WERI-Rb-1 (cell line): ENCODE measurements around the gene PPFIBP1.
"Not testable (repeated sequence)": the region's sequence is repeated elsewhere in the genome, so short reads cannot be mapped to it uniquely, and the experiment has no call there.

Source experiments
- DNase-seq: peaks from one replicate; pipeline ENCODE4 v3.0.0-alpha.2; 2020
- H3K27ac ChIP-seq: fragments of 250-450 bp; sonication (Bioruptor Pico); 2 replicates; pipeline ENCODE4 v1.5.1; 2020; ENCODE audit warnings: mild to moderate bottlenecking, moderate library complexity
- H3K27me3 ChIP-seq: fragments of 250-450 bp; sonication (Bioruptor Pico); 2 replicates; pipeline ENCODE4 v1.5.1; 2021; ENCODE audit warnings: mild to moderate bottlenecking, low read depth, moderate library complexity; ENCODE audit not compliant: insufficient read depth, severe bottlenecking
- H3K36me3 ChIP-seq: fragments of 250-450 bp; sonication (Bioruptor Pico); 2 replicates; pipeline ENCODE4 v1.5.1; 2020; ENCODE audit warnings: mild to moderate bottlenecking, moderate library complexity
- H3K4me3 ChIP-seq: 2 replicates; pipeline ENCODE4 v1.5.1; 2011; ENCODE audit warnings: low read depth, mild to moderate bottlenecking, control low read depth, low read length
- H3K9me3 ChIP-seq: fragments of 250-450 bp; sonication (Bioruptor Pico); 2 replicates; pipeline ENCODE4 v1.5.1; 2021; ENCODE audit warnings: mild to moderate bottlenecking, moderate library complexity; ENCODE audit not compliant: severe bottlenecking
- CTCF ChIP-seq: IDR thresholded peaks from 2 replicates; pipeline ENCODE4 v1.5.1; 2011; ENCODE audit warnings: low read depth, mild to moderate bottlenecking, control low read depth, inconsistent platforms, low read length

PPFIBP1 gene

GRCh38 chr12:27537855-27538675 lies 14.1 kb downstream of the PPFIBP1 start:
- Histone ChIP-seq H3K9me3 (no peaks in the 10 kb centered on the region), H3K36me3 (no peaks in the 10 kb centered on the region), H3K4me3 (no peak overlapping the region), H3K27me3 (no peaks in the 10 kb centered on the region), H3K27ac (no peak overlapping the region)
- TF ChIP-seq CTCF: no peak
- no peak for DNase-seq

- no peaks in the 10 kb centered on the region for H3K36me3 ChIP-seq
- H3K9me3 ChIP-seq: no peaks in the 10 kb centered on the region
- H3K27ac ChIP-seq: no peak overlapping the region
- TF ChIP-seq CTCF: no peak
- DNase-seq: no peak
- H3K27me3 ChIP-seq: no peaks in the 10 kb centered on the region
- H3K4me3 ChIP-seq: no peak overlapping the region
Observed at GRCh38 chr12:27539191-27539631, 15.2 kb downstream of the PPFIBP1 start.

GRCh38 chr12:27541031-27541719 lies 17.2 kb downstream of the PPFIBP1 start:
- Histone ChIP-seq H3K27ac (no peak overlapping the region), H3K9me3 (no peaks in the 10 kb centered on the region), H3K4me3 (no peak overlapping the region), H3K36me3 (no peaks in the 10 kb centered on the region), H3K27me3 (no peaks in the 10 kb centered on the region)
- no peak for TF ChIP-seq CTCF
- DNase-seq: no peak

GRCh38 chr12:27542628-27543027 lies 18.6 kb downstream of the PPFIBP1 start:
- no peak for DNase-seq
- Histone ChIP-seq H3K9me3 (no peaks in the 10 kb centered on the region), H3K36me3 (no peaks in the 10 kb centered on the region), H3K27me3 (no peaks in the 10 kb centered on the region), H3K27ac (no peak overlapping the region), H3K4me3 (no peak overlapping the region)
- no peak for TF ChIP-seq CTCF

GRCh38 chr12:27544858-27545257 lies 20.9 kb downstream of the PPFIBP1 start:
- not testable (repeated sequence) for H3K27ac ChIP-seq, H3K27me3 ChIP-seq, H3K4me3 ChIP-seq, H3K9me3 ChIP-seq, H3K36me3 ChIP-seq, DNase-seq

- Histone ChIP-seq H3K9me3 (no peaks in the 10 kb centered on the region), H3K36me3 (no peaks in the 10 kb centered on the region), H3K27me3 (no peaks in the 10 kb centered on the region), H3K27ac (no peak overlapping the region), H3K4me3 (no peak overlapping the region)
- DNase-seq: no peak
- TF ChIP-seq CTCF: no peak
Observed at GRCh38 chr12:27545665-27546064, 21.7 kb downstream of the PPFIBP1 start.
